Heart left ventricle (tissue), 16 donors: ENCODE measurements around the gene SLC47A1. TPM values are rescaled to one million over a fixed set of nuclear protein-coding genes. Genes with fewer than 3 reads are reported as not detected.

ENCODE experiments used
- ATAC-seq, 4 donors: fragments of 200-7000 bp; cut with Tn5 transposase; one replicate each; pipeline ENCODE4 v1.9.1; 2020 to 2022; ENCODE audit warnings: moderate library complexity in 4 of 4, mild to moderate bottlenecking in 3 of 4, moderate number of reproducible peaks in 1 of 4
- DNase-seq, 5 donors: peaks; one replicate each; pipeline ENCODE4 v3.0.0-alpha.2; 2020
- H3K27ac ChIP-seq, 12 donors: fragments of 200-600 bp; sonication (generic) in 4 of 12; one replicate each; pipeline versions ENCODE4 v1.5.0 to v1.8.0; 2016 to 2022; ENCODE audit warnings: mild to moderate bottlenecking in 2 of 12
- H3K27me3 ChIP-seq, 9 donors: fragments of 200-600 bp; sonication (generic) in 2 of 9; one replicate each; pipeline versions ENCODE4 v1.5.1 to v1.8.0; 2016 to 2022; ENCODE audit warnings: mild to moderate bottlenecking in 3 of 9
- H3K36me3 ChIP-seq, 9 donors: fragments of 200-600 bp; sonication (generic) in 2 of 9; one replicate each; pipeline versions ENCODE4 v1.5.0 to v1.8.0; 2018 to 2022; ENCODE audit warnings: mild to moderate bottlenecking in 2 of 9
- H3K4me1 ChIP-seq, 12 donors: fragments of 200-600 bp; sonication (generic) in 4 of 12; one replicate each; pipeline versions ENCODE4 v1.5.0 to v1.8.0; 2016 to 2022; ENCODE audit warnings: mild to moderate bottlenecking in 3 of 12
- H3K4me3 ChIP-seq, 12 donors: fragments of 200-600 bp; sonication (generic) in 4 of 12; one replicate each; pipeline versions ENCODE4 v1.5.0 to v1.8.0; 2017 to 2022; ENCODE audit warnings: mild to moderate bottlenecking in 9 of 12, moderate library complexity in 4 of 12
- H3K9me3 ChIP-seq, 12 donors: fragments of 200-600 bp; sonication (generic) in 4 of 12; one replicate each; pipeline versions ENCODE4 v1.5.0 to v1.8.0; 2016 to 2022; ENCODE audit warnings: mild to moderate bottlenecking in 1 of 12
- CTCF ChIP-seq, 12 donors: fragments of 200-600 bp; sonication (generic) in 4 of 12; IDR thresholded peaks; one replicate each; pipeline versions ENCODE4 v1.5.0 to v1.8.0; 2018 to 2022; ENCODE audit warnings: antibody characterized with exemption in 12 of 12, mild to moderate bottlenecking in 5 of 12
- POLR2A ChIP-seq, 2 donors: fragments of 450-650 bp; IDR thresholded peaks; one replicate each; pipeline ENCODE4 v1.6.1; 2017; ENCODE audit warnings: antibody characterized with exemption in 2 of 2, mild to moderate bottlenecking in 2 of 2, moderate library complexity in 2 of 2
- WGBS, 4 donors: extraction: QIAGEN DNeasy Blood & Tissue Kit in 2 of 4; methylation state at CpG; one replicate each; pipeline versions ENCODE4 v1.1.5 to v1.1.7; 2013 to 2018; 5-methylcytosine and 5-hydroxymethylcytosine counted together
- intact Hi-C, 10 donors: fragments of 100-400 bp; cut with DNase I; formaldehyde crosslinking; loops; one replicate each; pipeline versions ENCODE4 v1.11.1 to v1.14.2; 2022
- polyA plus RNA-seq, 2 donors: library from polyadenylated mRNA; stranded (reverse); fragments of 200-250 nt; gene quantifications; one replicate each; pipeline ENCODE4 v1.2.3, GENCODE V29; 2013
- total RNA-seq, 9 donors: library from RNA; depleted of rRNA in 2 of 9; stranded (reverse); fragments of >200 nt in 2 of 9; fragmentation: NEBNext Ultra II Directional in 3 of 9; extraction: Animal tissue kit (Norgen Biotek cat#: 25700) in 3 of 9; gene quantifications; one replicate each; pipeline versions ENCODE4 v1.1.0 to v1.2.4, GENCODE V29; 2016 to 2023
- donor health status: ischemic (EF 13 %, LVEDD 7.1; RV severe dilation, severe dysfunction).
- donor health status: healthy with polysubstance abuse.
- donor health status: DM: no; HTN: yes; CAD: no.
- donor health status: DM: no; HTN: no; CAD: no.
- donor health status: ischemic (EF 25% LVEDD 6.9; RV normal size, moderate dysfunction).
- donor health status: ischemic (EF 25% LVEDD 5.7; RV mildly dilated, moderate dysfunction).
- donor health status: healthy.
- donor health status: DM: yes; HTN: yes; CAD: no.
- donor health status: ischemic (EF 35%, LVEDD 5.7; RV mildly dilated, moderate dysfunction).
- donor health status: nonischemic (EF 11% LVEDD 7.7; RV severe dilation, severe dysfunction).
- donor health status: DM: yes; HTN: yes; CAD: no.
- donor health status: PGD.
- donor health status: ischemic (EF 29% LVEDD 5.4; RV normal size, mild dysfunction).
- donor health status: nonischemic (EF 23%, LVEDD 6.1; RV moderate dilation, normal function).

Gene SLC47A1
- total and polyA plus RNA-seq, 11 donors = 1.8 to 25.5 (median 10.2) TPM

- no peaks in the 10 kb centered on the region for H3K4me1 ChIP-seq
- TF ChIP-seq POLR2A (IDR thresholded peaks at IDR 0.05) = no peak
- no peak for TF ChIP-seq CTCF (IDR thresholded peaks at IDR 0.05)
- intact Hi-C loops = no loop called here
- no peaks in the 10 kb centered on the region for H3K27me3 ChIP-seq
- DNase-seq (no peak), ATAC-seq (no peak)
- no peak overlapping the region for H3K27ac ChIP-seq
- no peak overlapping the region for H3K4me3 ChIP-seq
- no peaks in the 10 kb centered on the region for H3K9me3 ChIP-seq
- no peaks in the 10 kb centered on the region for H3K36me3 ChIP-seq
- 40 to 52% (median 44%) methylated on average over 2 of the region's 2 CpGs for WGBS, 4 donors
These were observed 39.4 kb downstream of the SLC47A1 start for GRCh38 chr17:19573075-19573474.

GRCh38 chr17:19574956-19575355, 41.3 kb downstream of the SLC47A1 start:
- H3K27me3 ChIP-seq = peaks cover 0 to 14% (median 1%) of the 10 kb centered on the region in 9 donors
- WGBS, 4 donors = 87 to 93% (median 89%) methylated on average over 4 of the region's 4 CpGs
- no peaks in the 10 kb centered on the region for H3K9me3 ChIP-seq
- H3K36me3 ChIP-seq = no peaks in the 10 kb centered on the region
- TF ChIP-seq POLR2A (IDR thresholded peaks at IDR 0.05) (no peak), CTCF (IDR thresholded peaks at IDR 0.05) (no peak)
- H3K27ac ChIP-seq = no peak overlapping the region
- DNase-seq (no peak), ATAC-seq (no peak)
- H3K4me3 ChIP-seq = no peak overlapping the region
- H3K4me1 ChIP-seq = peaks cover 0 to 8% (median 0%) of the 10 kb centered on the region in 12 donors
- intact Hi-C loops = no loop called here

- no peak overlapping the region for H3K27ac ChIP-seq
- H3K4me1 ChIP-seq = peaks cover 0 to 11% (median 0%) of the 10 kb centered on the region in 12 donors
- DNase-seq (no peak), ATAC-seq (no peak)
- intact Hi-C loops = no loop called here
- no peak for TF ChIP-seq CTCF (IDR thresholded peaks at IDR 0.05)
- TF ChIP-seq POLR2A (IDR thresholded peaks at IDR 0.05) = no peak
- no peaks in the 10 kb centered on the region for H3K9me3 ChIP-seq
- peaks cover 0 to 26% (median 12%) of the 10 kb centered on the region in 9 donors for H3K27me3 ChIP-seq
- 62 to 81% (median 71%) methylated on average over 4 of the region's 4 CpGs for WGBS, 4 donors
- no peaks in the 10 kb centered on the region for H3K36me3 ChIP-seq
- no peak overlapping the region for H3K4me3 ChIP-seq
These were observed 44.9 kb downstream of the SLC47A1 start for GRCh38 chr17:19578545-19578944.

DNA sequence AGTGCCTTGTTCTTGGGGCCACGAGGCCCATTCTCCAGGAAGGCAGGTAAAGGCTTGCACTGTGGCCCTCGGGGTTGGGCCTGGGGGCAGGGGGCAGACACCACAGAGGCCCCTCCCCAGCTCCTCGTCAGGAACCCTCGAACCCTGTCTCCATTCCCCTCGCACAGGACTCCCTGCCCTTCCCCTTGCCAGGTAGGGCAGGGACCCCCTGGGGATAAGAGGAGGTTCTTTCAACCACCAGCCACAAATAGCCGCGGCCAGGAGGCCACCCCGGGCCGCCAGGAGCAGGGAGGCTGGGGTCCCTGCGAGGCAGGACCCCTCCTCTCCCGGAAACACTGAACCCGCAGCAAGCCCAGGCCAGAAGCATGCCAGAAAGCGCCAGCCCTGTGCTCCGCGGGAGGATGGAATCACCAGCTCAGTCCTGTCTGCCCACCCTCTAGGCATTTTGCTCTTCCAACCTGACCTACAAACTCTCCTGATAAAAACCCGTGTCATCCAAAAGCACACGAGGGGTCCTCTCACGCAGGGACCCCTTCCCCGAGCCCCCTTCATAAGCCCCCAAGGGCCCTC, 45.6 kb downstream of the SLC47A1 start:
- peak overlapping the region in 9 of 12 donors; percentile 39 to 59 (median 52) for H3K4me3 ChIP-seq
- TF ChIP-seq CTCF (IDR thresholded peaks at IDR 0.05) (no peak), POLR2A (IDR thresholded peaks at IDR 0.05) (no peak)
- peaks cover 0 to 26% (median 12%) of the 10 kb centered on the region in 9 donors for H3K27me3 ChIP-seq
- intact Hi-C loops = no loop called here
- ATAC-seq (peak in 1 of 4 donors; percentile 11), DNase-seq (no peak)
- peaks cover 0 to 11% (median 0%) of the 10 kb centered on the region in 12 donors for H3K4me1 ChIP-seq
- no peaks in the 10 kb centered on the region for H3K9me3 ChIP-seq
- H3K36me3 ChIP-seq = no peaks in the 10 kb centered on the region
- WGBS, 4 donors = 38 to 43% (median 40%) methylated on average over 17 to 19 of the region's 19 CpGs
- H3K27ac ChIP-seq = peak overlapping the region in 1 of 12 donors; percentile 19
